Measurements from ENCODE around the gene SPN.
"Not testable (repeated sequence)": the region's sequence is repeated elsewhere in the genome, so short reads cannot be mapped to it uniquely, and the experiment has no call there.

SPN gene

DNA sequence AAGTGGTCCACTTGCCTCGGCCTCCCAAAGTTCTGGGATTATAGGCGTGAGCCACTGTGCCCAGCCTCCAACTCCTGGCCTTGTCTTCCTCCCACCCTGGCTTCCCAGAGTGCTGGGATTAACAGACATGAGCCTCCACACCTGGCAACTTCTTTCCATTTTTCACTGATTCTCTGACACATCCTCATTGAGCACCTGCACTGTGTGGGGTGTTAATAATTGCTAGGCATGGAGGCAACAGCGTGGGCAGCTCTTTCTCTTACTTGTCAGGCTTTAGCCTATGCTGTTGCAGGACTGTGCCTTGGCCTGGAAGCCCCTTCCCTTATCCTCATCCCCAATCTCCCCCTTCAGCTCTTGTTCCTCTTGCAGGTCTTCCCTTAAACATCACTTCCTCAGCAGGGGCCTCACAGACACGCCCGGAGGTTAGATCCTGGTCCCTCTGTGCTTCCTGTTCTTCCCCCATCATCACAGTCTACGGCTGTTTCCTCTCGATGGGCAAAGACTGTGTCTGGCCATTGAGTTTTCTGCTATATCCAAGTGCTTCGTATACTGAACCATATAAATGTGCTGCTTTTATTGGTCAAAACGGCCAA, 23.8 kb downstream of the SPN start:
- no peaks in the 10 kb centered on the region for H3K27me3 ChIP-seq (ENCODE audit: insufficient read depth, low read length)
- H3K9ac ChIP-seq (ENCODE audit: low read depth, low read length): peak overlapping the region; percentile 42; the same call in 1 of the 2 replicates
- no peaks in the 10 kb centered on the region for H3K9me3 ChIP-seq (ENCODE audit: insufficient read depth, low read depth, low read length)
- peaks cover 24% of the 10 kb centered on the region; the same call in 1 of the 2 replicates for H3K36me3 ChIP-seq (ENCODE audit: insufficient read depth, low read depth, low read length)
- H3K4me1 ChIP-seq (ENCODE audit: insufficient read depth, low read length): peaks cover 12% of the 10 kb centered on the region
- no peak overlapping the region for H3K4me3 ChIP-seq (ENCODE audit: low read length)
- no peak overlapping the region for H3K27ac ChIP-seq (ENCODE audit: low read length)

DNA sequence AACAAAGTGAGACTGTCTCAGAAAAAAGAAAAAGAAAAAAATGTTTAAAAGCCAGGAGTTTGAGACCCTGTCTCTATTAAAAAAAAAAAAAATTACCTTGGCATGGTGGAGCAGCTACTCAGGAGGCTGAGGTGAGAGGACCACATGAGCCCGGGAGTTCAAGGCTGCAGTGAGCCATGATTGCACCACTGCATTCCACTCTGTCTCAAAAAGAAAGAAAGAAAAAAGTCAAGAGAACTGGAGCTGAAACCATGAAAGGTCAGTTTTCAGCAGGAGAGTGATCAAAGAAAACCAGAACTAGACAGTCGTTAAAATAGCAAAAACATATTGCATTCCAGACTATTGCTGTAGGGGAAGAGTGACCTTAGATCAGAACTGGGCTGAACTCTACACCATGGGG, 24.7 kb downstream of the SPN start:
- H3K36me3 ChIP-seq (ENCODE audit: insufficient read depth, low read depth, low read length): peaks cover 22% of the 10 kb centered on the region; the same call in 1 of the 2 replicates
- H3K4me3 ChIP-seq (ENCODE audit: low read length): no peak overlapping the region; the same call in 1 of the 2 replicates
- H3K27me3 ChIP-seq (ENCODE audit: insufficient read depth, low read length): no peaks in the 10 kb centered on the region
- H3K9me3 ChIP-seq (ENCODE audit: insufficient read depth, low read depth, low read length): no peaks in the 10 kb centered on the region
- H3K4me1 ChIP-seq (ENCODE audit: insufficient read depth, low read length): peaks cover 12% of the 10 kb centered on the region
- H3K9ac ChIP-seq (ENCODE audit: low read depth, low read length): no peak overlapping the region
- no peak overlapping the region for H3K27ac ChIP-seq (ENCODE audit: low read length)

DNA sequence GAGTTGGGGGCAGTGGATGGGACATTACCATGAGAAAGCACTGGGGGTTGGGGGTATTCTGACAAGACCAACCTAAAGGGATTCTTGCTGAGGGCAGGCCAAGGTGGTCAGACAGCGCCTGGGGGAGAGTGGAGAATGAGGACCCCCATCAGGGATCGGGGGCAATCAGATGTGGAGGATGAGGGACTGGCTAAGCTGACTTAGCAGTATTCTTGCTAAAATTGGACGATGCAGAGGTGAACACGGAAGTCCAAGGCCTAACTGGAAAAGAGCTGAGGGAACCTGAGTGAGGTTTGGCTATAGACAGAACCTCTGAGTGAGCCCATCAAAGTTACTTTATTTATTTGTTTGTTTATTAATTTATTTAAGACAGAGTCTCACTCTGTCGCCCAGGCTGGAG, 25.1 kb downstream of the SPN start:
- no peak overlapping the region for H3K9ac ChIP-seq (ENCODE audit: low read depth, low read length)
- H3K4me3 ChIP-seq (ENCODE audit: low read length): no peak overlapping the region; the same call in 1 of the 2 replicates
- H3K27me3 ChIP-seq (ENCODE audit: insufficient read depth, low read length): no peaks in the 10 kb centered on the region
- H3K4me1 ChIP-seq (ENCODE audit: insufficient read depth, low read length): peaks cover 12% of the 10 kb centered on the region
- no peak overlapping the region for H3K27ac ChIP-seq (ENCODE audit: low read length)
- H3K36me3 ChIP-seq (ENCODE audit: insufficient read depth, low read depth, low read length): peaks cover 18% of the 10 kb centered on the region; the same call in 1 of the 2 replicates
- H3K9me3 ChIP-seq (ENCODE audit: insufficient read depth, low read depth, low read length): no peaks in the 10 kb centered on the region

DNA sequence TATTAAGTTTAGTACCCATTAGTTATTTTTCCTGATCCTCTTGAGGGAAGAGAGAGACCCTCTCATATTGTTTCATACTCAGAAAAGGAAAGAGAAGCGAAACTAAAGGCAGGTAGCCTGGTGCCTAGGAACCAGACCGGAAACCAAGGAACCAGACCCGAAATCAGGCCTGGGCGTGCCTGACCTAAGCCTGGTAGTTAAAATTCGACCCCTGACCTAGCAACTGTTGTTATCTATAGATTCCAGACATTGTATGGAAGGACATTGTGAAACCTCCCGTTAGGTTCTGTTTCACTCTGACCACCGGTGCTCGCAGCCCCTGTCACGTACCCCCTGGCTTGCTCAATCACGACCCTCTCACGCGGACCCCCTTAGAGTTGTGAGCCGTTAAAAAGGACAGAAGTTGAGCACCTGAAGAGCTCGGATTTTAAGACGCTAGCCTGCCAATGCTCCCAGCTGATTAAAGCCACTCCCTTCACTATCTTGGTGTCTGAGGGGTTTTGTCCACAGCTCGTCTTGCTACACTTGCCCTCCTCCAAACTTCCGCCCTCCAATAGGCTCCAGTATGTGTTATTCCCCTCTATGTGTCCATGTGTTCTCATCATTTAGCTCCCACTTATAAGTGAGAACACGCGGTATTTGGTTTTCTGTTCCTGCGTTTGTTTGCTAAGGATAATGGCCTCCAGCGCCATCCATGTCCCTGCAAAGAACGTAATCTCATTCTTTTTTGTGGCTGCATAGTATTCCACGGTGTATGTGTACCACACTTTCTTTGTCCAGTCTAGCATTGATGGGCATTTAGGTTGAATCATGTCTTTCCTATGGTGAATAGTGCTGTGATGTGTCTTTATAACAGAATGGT, 26.7 kb downstream of the SPN start:
- H3K36me3 ChIP-seq (ENCODE audit: insufficient read depth, low read depth, low read length); H3K9me3 ChIP-seq (ENCODE audit: insufficient read depth, low read depth, low read length); H3K9ac ChIP-seq (ENCODE audit: low read depth, low read length); H3K4me3 ChIP-seq (ENCODE audit: low read length); H3K27me3 ChIP-seq (ENCODE audit: insufficient read depth, low read length); H3K27ac ChIP-seq (ENCODE audit: low read length): not testable (repeated sequence)
- H3K4me1 ChIP-seq (ENCODE audit: insufficient read depth, low read length): peaks cover 12% of the 10 kb centered on the region

DNA sequence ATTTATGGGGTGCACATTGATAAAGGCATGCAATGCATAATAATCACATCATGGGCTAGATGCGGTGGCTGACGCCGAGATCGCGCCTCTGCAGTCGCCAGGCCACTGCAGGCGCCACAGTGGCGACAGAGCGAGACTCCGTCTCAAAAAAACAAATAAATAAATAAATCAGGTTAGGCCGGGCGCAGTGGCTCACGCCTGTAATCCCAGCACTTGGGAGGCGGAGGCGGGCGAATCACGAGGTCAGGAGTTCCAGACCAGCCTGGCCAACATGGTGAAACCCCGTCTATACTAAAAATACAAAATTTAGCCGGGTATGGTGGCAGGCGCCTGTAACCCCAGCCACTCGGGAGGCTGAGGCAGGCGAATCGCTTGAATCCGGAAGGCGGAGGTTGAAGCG, 29.6 kb downstream of the SPN start:
- not testable (repeated sequence) for H3K27ac ChIP-seq (ENCODE audit: low read length); H3K27me3 ChIP-seq (ENCODE audit: insufficient read depth, low read length); H3K4me3 ChIP-seq (ENCODE audit: low read length); H3K9ac ChIP-seq (ENCODE audit: low read depth, low read length); H3K4me1 ChIP-seq (ENCODE audit: insufficient read depth, low read length); H3K9me3 ChIP-seq (ENCODE audit: insufficient read depth, low read depth, low read length)
- peaks cover 15% of the 10 kb centered on the region for H3K36me3 ChIP-seq (ENCODE audit: insufficient read depth, low read depth, low read length)

DNA sequence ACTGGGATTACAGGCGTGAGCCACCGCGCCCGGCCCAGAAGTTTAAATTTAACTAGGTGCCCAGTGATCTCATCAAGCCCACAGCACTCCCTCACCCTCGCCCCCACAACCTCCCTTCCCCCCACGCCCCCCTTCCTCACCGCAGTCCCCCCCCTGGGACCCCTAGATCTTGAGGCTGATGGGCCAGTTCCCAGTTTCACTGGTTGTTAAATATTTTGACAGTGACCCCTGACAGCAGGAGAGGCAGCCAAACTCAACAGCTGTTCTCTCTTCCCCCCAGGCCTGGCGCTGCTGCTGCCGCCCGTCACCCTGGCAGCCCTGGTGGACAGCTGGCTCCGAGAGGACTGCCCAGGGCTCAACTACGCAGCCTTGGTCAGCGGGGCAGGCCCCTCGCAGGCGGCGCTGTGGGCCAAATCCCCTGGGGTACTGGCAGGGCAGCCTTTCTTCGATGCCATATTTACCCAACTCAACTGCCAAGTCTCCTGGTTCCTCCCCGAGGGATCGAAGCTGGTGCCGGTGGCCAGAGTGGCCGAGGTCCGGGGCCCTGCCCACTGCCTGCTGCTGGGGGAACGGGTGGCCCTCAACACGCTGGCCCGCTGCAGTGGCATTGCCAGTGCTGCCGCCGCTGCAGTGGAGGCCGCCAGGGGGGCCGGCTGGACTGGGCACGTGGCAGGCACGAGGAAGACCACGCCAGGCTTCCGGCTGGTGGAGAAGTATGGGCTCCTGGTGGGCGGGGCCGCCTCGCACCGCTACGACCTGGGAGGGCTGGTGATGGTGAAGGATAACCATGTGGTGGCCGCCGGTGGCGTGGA, 31.5 kb downstream of the SPN start:
- no peak overlapping the region for H3K27ac ChIP-seq (ENCODE audit: low read length)
- no peaks in the 10 kb centered on the region for H3K9me3 ChIP-seq (ENCODE audit: insufficient read depth, low read depth, low read length)
- peaks cover 16% of the 10 kb centered on the region for H3K36me3 ChIP-seq (ENCODE audit: insufficient read depth, low read depth, low read length)
- H3K27me3 ChIP-seq (ENCODE audit: insufficient read depth, low read length): no peaks in the 10 kb centered on the region
- H3K9ac ChIP-seq (ENCODE audit: low read depth, low read length): no peak overlapping the region
- H3K4me3 ChIP-seq (ENCODE audit: low read length): no peak overlapping the region
- no peaks in the 10 kb centered on the region for H3K4me1 ChIP-seq (ENCODE audit: insufficient read depth, low read length)

- H3K27ac ChIP-seq (ENCODE audit: low read length); H3K9me3 ChIP-seq (ENCODE audit: insufficient read depth, low read depth, low read length); H3K4me1 ChIP-seq (ENCODE audit: insufficient read depth, low read length); H3K4me3 ChIP-seq (ENCODE audit: low read length); H3K27me3 ChIP-seq (ENCODE audit: insufficient read depth, low read length); H3K9ac ChIP-seq (ENCODE audit: low read depth, low read length): not testable (repeated sequence)
- peaks cover 16% of the 10 kb centered on the region for H3K36me3 ChIP-seq (ENCODE audit: insufficient read depth, low read depth, low read length)
Measured at GRCh38 chr16:29695675-29696074, 32.6 kb downstream of the SPN start.

DNA sequence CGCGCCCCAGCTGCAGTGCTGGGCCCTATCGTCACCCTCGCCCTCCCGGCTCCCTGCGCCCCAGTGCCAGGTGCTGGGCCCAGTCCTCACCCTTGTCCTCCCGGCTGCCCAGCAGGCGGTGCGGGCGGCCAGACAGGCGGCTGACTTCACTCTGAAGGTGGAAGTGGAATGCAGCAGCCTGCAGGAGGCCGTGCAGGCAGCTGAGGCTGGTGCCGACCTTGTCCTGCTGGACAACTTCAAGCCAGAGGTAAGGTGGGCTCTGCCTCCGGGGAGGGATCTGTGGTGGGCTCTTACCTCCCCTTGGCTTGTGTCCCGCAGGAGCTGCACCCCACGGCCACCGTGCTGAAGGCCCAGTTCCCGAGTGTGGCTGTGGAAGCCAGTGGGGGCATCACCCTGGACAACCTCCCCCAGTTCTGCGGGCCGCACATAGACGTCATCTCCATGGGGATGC, 33.9 kb downstream of the SPN start:
- H3K9me3 ChIP-seq (ENCODE audit: insufficient read depth, low read depth, low read length): no peaks in the 10 kb centered on the region
- H3K27me3 ChIP-seq (ENCODE audit: insufficient read depth, low read length): no peaks in the 10 kb centered on the region
- no peak overlapping the region for H3K4me3 ChIP-seq (ENCODE audit: low read length)
- H3K4me1 ChIP-seq (ENCODE audit: insufficient read depth, low read length): no peaks in the 10 kb centered on the region
- no peak overlapping the region for H3K9ac ChIP-seq (ENCODE audit: low read depth, low read length)
- H3K27ac ChIP-seq (ENCODE audit: low read length): no peak overlapping the region
- H3K36me3 ChIP-seq (ENCODE audit: insufficient read depth, low read depth, low read length): peaks cover 16% of the 10 kb centered on the region

- no peaks in the 10 kb centered on the region for H3K27me3 ChIP-seq (ENCODE audit: insufficient read depth, low read length)
- no peak overlapping the region for H3K27ac ChIP-seq (ENCODE audit: low read length)
- no peak overlapping the region for H3K4me3 ChIP-seq (ENCODE audit: low read length)
- no peaks in the 10 kb centered on the region for H3K9me3 ChIP-seq (ENCODE audit: insufficient read depth, low read depth, low read length)
- H3K9ac ChIP-seq (ENCODE audit: low read depth, low read length): no peak overlapping the region
- no peaks in the 10 kb centered on the region for H3K4me1 ChIP-seq (ENCODE audit: insufficient read depth, low read length)
- peaks cover 16% of the 10 kb centered on the region for H3K36me3 ChIP-seq (ENCODE audit: insufficient read depth, low read depth, low read length)
Measured at GRCh38 chr16:29697391-29697790, 34.3 kb downstream of the SPN start.

DNA sequence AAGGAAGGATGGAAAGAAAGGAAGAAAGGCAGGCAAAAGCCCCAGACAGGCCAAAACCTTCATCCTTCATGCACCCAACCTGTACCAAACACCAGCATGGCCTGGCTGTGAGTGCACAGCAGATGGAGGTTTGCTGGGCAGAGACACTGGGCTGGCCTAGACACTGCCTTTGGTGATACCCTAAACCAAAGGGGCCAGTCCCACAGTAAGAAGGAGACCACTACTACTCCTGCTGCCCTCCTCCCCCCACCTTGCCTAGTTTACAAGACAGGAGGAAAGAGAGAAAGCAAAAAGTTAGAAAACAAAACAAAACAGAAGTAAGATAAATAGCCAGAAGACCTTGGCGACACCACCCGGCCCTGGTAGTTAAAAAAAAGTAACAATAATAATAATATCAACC, 35.0 kb downstream of the SPN start:
- Histone ChIP-seq H3K4me3 (ENCODE audit: low read length) (no peak overlapping the region), H3K9ac (ENCODE audit: low read depth, low read length) (no peak overlapping the region), H3K36me3 (ENCODE audit: insufficient read depth, low read depth, low read length) (peaks cover 16% of the 10 kb centered on the region), H3K4me1 (ENCODE audit: insufficient read depth, low read length) (no peaks in the 10 kb centered on the region), H3K27me3 (ENCODE audit: insufficient read depth, low read length) (no peaks in the 10 kb centered on the region), H3K27ac (ENCODE audit: low read length) (no peak overlapping the region), H3K9me3 (ENCODE audit: insufficient read depth, low read depth, low read length) (no peaks in the 10 kb centered on the region)

GRCh38 chr16:29698484-29699323, 35.7 kb downstream of the SPN start:
- Histone ChIP-seq H3K9ac (ENCODE audit: low read depth, low read length) (no peak overlapping the region), H3K4me3 (ENCODE audit: low read length) (no peak overlapping the region), H3K27me3 (ENCODE audit: insufficient read depth, low read length) (no peaks in the 10 kb centered on the region), H3K4me1 (ENCODE audit: insufficient read depth, low read length) (no peaks in the 10 kb centered on the region), H3K27ac (ENCODE audit: low read length) (no peak overlapping the region), H3K36me3 (ENCODE audit: insufficient read depth, low read depth, low read length) (peaks cover 16% of the 10 kb centered on the region), H3K9me3 (ENCODE audit: insufficient read depth, low read depth, low read length) (no peaks in the 10 kb centered on the region)
